ENCODE measurements around the gene MCHR2. TPM values are rescaled to one million over a fixed set of nuclear protein-coding genes. Genes with fewer than 3 reads are reported as not detected.

MCHR2 gene
- total RNA-seq, 5 donors from 2014 or later (not counting 1 experiment from before 2014, with no cell fraction given) = not detected

GRCh38 chr6:99933129-99933528 lies 60.9 kb downstream of the MCHR2 start:
- H3K4me1 Mint-ChIP-seq = no peaks in the 10 kb centered on the region
- Histone ChIP-seq H3K4me1 (ENCODE audit: control insufficient read depth in 1 of 2, extremely low read depth in 1 of 2, insufficient read depth in 2 of 2, low read length in 2 of 2) (no peaks in the 10 kb centered on the region), H3K9me3 (no peaks in the 10 kb centered on the region), H3K27ac (ENCODE audit: low read length) (no peak overlapping the region), H3K36me3 (ENCODE audit: control insufficient read depth in 2 of 2, extremely low read depth in 1 of 2, insufficient read depth in 1 of 2, low read length in 1 of 2) (no peaks in the 10 kb centered on the region), H3K27me3 (replicated peaks in 1 of 2; ENCODE audit: control insufficient read depth in 2 of 2, extremely low read depth in 1 of 2, insufficient read depth in 2 of 2, low read length in 1 of 2) (no peaks in the 10 kb centered on the region), H3K4me3 (ENCODE audit: control insufficient read depth in 1 of 2, extremely low read depth in 1 of 2, low read length in 1 of 2) (no peak overlapping the region)
- H3K27me3 Mint-ChIP-seq = peaks cover 0 to 4% of the 10 kb centered on the region in 2 donors
- no peak for DNase-seq
- H3K4me3 Mint-ChIP-seq = no peak overlapping the region
- peaks cover 0 to 4% (median 3%) of the 10 kb centered on the region in 3 donors for H3K9me3 Mint-ChIP-seq
- H3K36me3 Mint-ChIP-seq = no peaks in the 10 kb centered on the region
- no peak for ATAC-seq (replicated peaks in 1 of 4)
- H3K27ac Mint-ChIP-seq = no peak overlapping the region
- CTCF ChIA-PET = interaction anchor here in 1 of 2 donors (0.6 kb wide), 1 partner anchor 13 kb away, joined by 7 read pairs; no protein-coding TSS in a partner anchor
- POLR2A ChIA-PET = no interaction called here

GRCh38 chr6:99912657-99913056 lies 81.4 kb downstream of the MCHR2 start:
- Histone ChIP-seq H3K9me3 (no peaks in the 10 kb centered on the region), H3K36me3 (ENCODE audit: control insufficient read depth in 2 of 2, extremely low read depth in 1 of 2, insufficient read depth in 1 of 2, low read length in 1 of 2) (no peaks in the 10 kb centered on the region), H3K27me3 (replicated peaks in 1 of 2; ENCODE audit: control insufficient read depth in 2 of 2, extremely low read depth in 1 of 2, insufficient read depth in 2 of 2, low read length in 1 of 2) (no peaks in the 10 kb centered on the region), H3K27ac (ENCODE audit: low read length) (no peak overlapping the region), H3K4me3 (ENCODE audit: control insufficient read depth in 1 of 2, extremely low read depth in 1 of 2, low read length in 1 of 2) (no peak overlapping the region), H3K4me1 (ENCODE audit: control insufficient read depth in 1 of 2, extremely low read depth in 1 of 2, insufficient read depth in 2 of 2, low read length in 2 of 2) (no peaks in the 10 kb centered on the region)
- H3K36me3 Mint-ChIP-seq = no peaks in the 10 kb centered on the region
- H3K4me3 Mint-ChIP-seq = no peak overlapping the region
- no peaks in the 10 kb centered on the region for H3K4me1 Mint-ChIP-seq
- WGBS (ENCODE audit: insufficient coverage) = no CpG with 5 or more reads among the region's 4 CpGs
- ATAC-seq (replicated peaks in 1 of 4) = no peak
- no peaks in the 10 kb centered on the region for H3K9me3 Mint-ChIP-seq
- ChIA-PET POLR2A (no interaction called here), CTCF (no interaction called here)
- peaks cover 3 to 11% of the 10 kb centered on the region in 2 donors for H3K27me3 Mint-ChIP-seq
- no peak for DNase-seq
- no peak overlapping the region for H3K27ac Mint-ChIP-seq

GRCh38 chr6:99905209-99906106 lies 88.6 kb downstream of the MCHR2 start:
- Mint-ChIP-seq H3K4me3 (no peak overlapping the region), H3K9me3 (no peaks in the 10 kb centered on the region), H3K4me1 (no peaks in the 10 kb centered on the region), H3K27me3 (peaks cover 3 to 5% of the 10 kb centered on the region in 2 donors), H3K36me3 (no peaks in the 10 kb centered on the region), H3K27ac (no peak overlapping the region)
- ATAC-seq (replicated peaks in 1 of 4) (peak in 1 of 4 experiments; percentile 38), DNase-seq (peak in 1 of 35 experiments; percentile 34)
- no peaks in the 10 kb centered on the region for H3K36me3 ChIP-seq (ENCODE audit: control insufficient read depth in 2 of 2, extremely low read depth in 1 of 2, insufficient read depth in 1 of 2, low read length in 1 of 2)
- no peak overlapping the region for H3K4me3 ChIP-seq (ENCODE audit: control insufficient read depth in 1 of 2, extremely low read depth in 1 of 2, low read length in 1 of 2)
- H3K27me3 ChIP-seq (replicated peaks in 1 of 2; ENCODE audit: control insufficient read depth in 2 of 2, extremely low read depth in 1 of 2, insufficient read depth in 2 of 2, low read length in 1 of 2) = no peaks in the 10 kb centered on the region
- ChIA-PET CTCF (interaction anchor here in 1 of 2 donors (0.6 to 2.1 kb wide), 3 partner anchors 11 to 438 kb away, joined by 3 to 6 read pairs (median 5); no protein-coding TSS in a partner anchor), POLR2A (no interaction called here)
- no peaks in the 10 kb centered on the region for H3K4me1 ChIP-seq (ENCODE audit: control insufficient read depth in 1 of 2, extremely low read depth in 1 of 2, insufficient read depth in 2 of 2, low read length in 2 of 2)
- 80% methylated on average over 1 of the region's 4 CpGs for WGBS (ENCODE audit: insufficient coverage)
- no peak overlapping the region for H3K27ac ChIP-seq (ENCODE audit: low read length)
- no peaks in the 10 kb centered on the region for H3K9me3 ChIP-seq

DNA sequence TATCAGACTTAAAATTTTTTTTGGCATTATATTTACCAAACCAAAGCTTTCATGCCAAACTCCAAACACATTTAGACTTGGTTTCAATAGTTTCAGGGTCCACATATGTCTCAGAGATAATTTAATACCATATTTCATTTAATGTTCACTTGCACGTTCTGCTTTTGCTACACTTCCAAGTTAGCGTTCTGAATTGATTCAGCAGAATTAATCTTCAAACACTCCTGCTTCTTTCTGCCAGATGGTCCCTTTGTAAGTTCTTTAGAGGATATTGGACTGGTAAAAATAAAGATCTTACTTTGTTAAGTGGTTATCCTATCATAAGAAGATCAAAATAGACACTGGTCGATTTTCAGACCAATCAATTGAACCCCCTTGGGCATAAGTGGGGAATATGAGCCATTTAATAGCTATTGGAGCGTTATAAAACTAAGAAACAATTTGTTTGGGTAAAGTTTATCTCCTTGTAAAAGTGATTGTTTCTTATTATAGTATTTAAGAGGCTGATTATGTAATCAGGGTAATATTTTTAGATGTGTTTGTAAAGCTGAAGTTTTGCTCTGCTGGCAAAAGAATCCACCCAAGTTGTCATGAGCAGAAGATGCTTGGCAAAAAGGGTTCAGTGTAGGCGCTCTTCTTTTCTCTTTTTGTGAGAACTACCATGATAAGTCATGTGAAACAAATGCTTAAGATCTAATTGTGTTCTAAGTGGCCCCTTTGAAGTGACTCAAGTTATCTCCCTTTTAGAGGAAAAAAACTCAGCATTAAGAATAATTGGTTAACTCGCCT lies 92.2 kb downstream of the MCHR2 start:
- H3K4me1 Mint-ChIP-seq = no peaks in the 10 kb centered on the region
- H3K4me3 Mint-ChIP-seq = no peak overlapping the region
- Histone ChIP-seq H3K9me3 (no peaks in the 10 kb centered on the region), H3K4me3 (ENCODE audit: control insufficient read depth in 1 of 2, extremely low read depth in 1 of 2, low read length in 1 of 2) (no peak overlapping the region), H3K4me1 (ENCODE audit: control insufficient read depth in 1 of 2, extremely low read depth in 1 of 2, insufficient read depth in 2 of 2, low read length in 2 of 2) (no peaks in the 10 kb centered on the region), H3K27me3 (replicated peaks in 1 of 2; ENCODE audit: control insufficient read depth in 2 of 2, extremely low read depth in 1 of 2, insufficient read depth in 2 of 2, low read length in 1 of 2) (no peaks in the 10 kb centered on the region), H3K36me3 (ENCODE audit: control insufficient read depth in 2 of 2, extremely low read depth in 1 of 2, insufficient read depth in 1 of 2, low read length in 1 of 2) (no peaks in the 10 kb centered on the region), H3K27ac (ENCODE audit: low read length) (no peak overlapping the region)
- no CpG with 5 or more reads among the region's 6 CpGs for WGBS (ENCODE audit: insufficient coverage)
- H3K9me3 Mint-ChIP-seq = no peaks in the 10 kb centered on the region
- H3K27ac Mint-ChIP-seq = no peak overlapping the region
- CTCF ChIA-PET = interaction anchor here in 1 of 2 donors (0.6 kb wide), 1 partner anchor 933 kb away, joined by 3 read pairs; no protein-coding TSS in a partner anchor
- H3K36me3 Mint-ChIP-seq = no peaks in the 10 kb centered on the region
- ATAC-seq (replicated peaks in 1 of 4) (no peak), DNase-seq (no peak)
- POLR2A ChIA-PET = interaction anchor here in 1 of 2 donors (0.6 kb wide), 1 partner anchor 469 kb away, joined by 3 read pairs; no protein-coding TSS in a partner anchor
- H3K27me3 Mint-ChIP-seq = peaks cover 6% of the 10 kb centered on the region in 2 donors

DNA sequence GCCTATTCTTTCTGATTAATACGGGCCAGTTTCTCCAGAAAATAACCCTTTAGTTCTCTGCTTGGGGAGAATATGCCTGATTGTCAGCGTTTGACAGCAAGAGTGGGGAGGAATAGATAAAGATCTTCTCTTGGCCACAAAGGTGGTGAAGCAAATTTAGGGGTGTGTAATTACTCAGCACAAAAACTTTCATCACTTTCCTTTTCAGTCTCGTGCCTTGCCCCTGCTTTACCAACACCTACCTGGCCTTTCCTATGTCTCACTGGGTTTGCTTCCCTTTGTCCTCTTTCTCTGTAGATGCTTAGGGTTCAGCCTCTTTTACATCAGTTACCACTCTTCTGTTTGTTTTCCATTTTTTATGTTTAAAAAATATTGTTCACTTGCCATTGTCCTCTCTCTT lies 99.2 kb downstream of the MCHR2 start:
- Mint-ChIP-seq H3K4me1 (no peaks in the 10 kb centered on the region), H3K27ac (no peak overlapping the region), H3K4me3 (no peak overlapping the region), H3K36me3 (no peaks in the 10 kb centered on the region), H3K9me3 (no peaks in the 10 kb centered on the region), H3K27me3 (peaks cover 4 to 6% of the 10 kb centered on the region in 2 donors)
- ChIA-PET POLR2A (no interaction called here), CTCF (no interaction called here)
- ATAC-seq (replicated peaks in 1 of 4) (no peak), DNase-seq (no peak)
- no peaks in the 10 kb centered on the region for H3K36me3 ChIP-seq (ENCODE audit: control insufficient read depth in 2 of 2, extremely low read depth in 1 of 2, insufficient read depth in 1 of 2, low read length in 1 of 2)
- no peaks in the 10 kb centered on the region for H3K9me3 ChIP-seq
- no peaks in the 10 kb centered on the region for H3K4me1 ChIP-seq (ENCODE audit: control insufficient read depth in 1 of 2, extremely low read depth in 1 of 2, insufficient read depth in 2 of 2, low read length in 2 of 2)
- no peak overlapping the region for H3K4me3 ChIP-seq (ENCODE audit: control insufficient read depth in 1 of 2, extremely low read depth in 1 of 2, low read length in 1 of 2)
- WGBS (ENCODE audit: insufficient coverage) = no CpG with 5 or more reads among the region's 3 CpGs
- no peak overlapping the region for H3K27ac ChIP-seq (ENCODE audit: low read length)
- peaks cover 0 to 2% of the 10 kb centered on the region in 2 experiments for H3K27me3 ChIP-seq (replicated peaks in 1 of 2; ENCODE audit: control insufficient read depth in 2 of 2, extremely low read depth in 1 of 2, insufficient read depth in 2 of 2, low read length in 1 of 2)

DNA sequence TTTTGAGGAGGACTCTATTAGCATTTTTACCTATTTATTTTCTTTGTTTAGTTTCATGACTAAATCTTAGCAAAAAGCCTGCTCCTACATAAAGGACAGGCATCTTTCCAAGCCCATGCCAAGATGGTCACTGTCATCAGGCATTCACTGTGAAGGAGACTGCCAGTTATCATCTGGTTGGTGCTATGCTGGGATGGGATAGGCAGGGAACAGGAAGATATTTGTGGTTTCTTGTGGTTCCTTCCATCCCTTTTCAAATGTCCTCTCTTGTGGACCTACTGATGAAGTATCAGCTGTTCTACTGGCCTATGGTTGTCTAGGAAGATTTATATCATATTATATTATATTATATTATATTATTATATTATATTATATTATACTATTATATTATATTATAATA lies 107.0 kb downstream of the MCHR2 start:
- Mint-ChIP-seq H3K9me3 (no peaks in the 10 kb centered on the region), H3K27ac (no peak overlapping the region), H3K4me1 (peaks cover 0 to 7% (median 5%) of the 10 kb centered on the region in 3 donors), H3K4me3 (no peak overlapping the region), H3K27me3 (peaks cover 1 to 18% of the 10 kb centered on the region in 2 donors), H3K36me3 (no peaks in the 10 kb centered on the region)
- Histone ChIP-seq H3K36me3 (ENCODE audit: control insufficient read depth in 2 of 2, extremely low read depth in 1 of 2, insufficient read depth in 1 of 2, low read length in 1 of 2) (no peaks in the 10 kb centered on the region), H3K4me1 (ENCODE audit: control insufficient read depth in 1 of 2, extremely low read depth in 1 of 2, insufficient read depth in 2 of 2, low read length in 2 of 2) (no peaks in the 10 kb centered on the region), H3K27me3 (replicated peaks in 1 of 2; ENCODE audit: control insufficient read depth in 2 of 2, extremely low read depth in 1 of 2, insufficient read depth in 2 of 2, low read length in 1 of 2) (no peaks in the 10 kb centered on the region), H3K27ac (ENCODE audit: low read length) (no peak overlapping the region), H3K4me3 (ENCODE audit: control insufficient read depth in 1 of 2, extremely low read depth in 1 of 2, low read length in 1 of 2) (no peak overlapping the region), H3K9me3 (no peaks in the 10 kb centered on the region)
- POLR2A ChIA-PET = no interaction called here
- CTCF ChIA-PET = no interaction called here
- no peak for DNase-seq
- ATAC-seq (replicated peaks in 1 of 4) = no peak
